HepG2 (cell line): Measurements from ENCODE around the gene KCND3. TPM values are rescaled to one million over a fixed set of nuclear protein-coding genes. Genes with fewer than 3 reads are reported as not detected.

ENCODE experiments used
- ATAC-seq: fragments of 200-7000 bp; cut with Tn5 transposase; 3 replicates; pipeline ENCODE4 v1.9.1; 2020; ENCODE audit warnings: mild to moderate bottlenecking, moderate library complexity
- BruUV-seq: library from RNA; stranded (reverse); fragments of 400-500 nt; replicated peaks from 2 replicates; lab custom pipeline; 2021; lab: Mats Ljungman, UMichigan
- CTCF ChIA-PET: fragments of 300-600 bp; formaldehyde crosslinking; extraction: SDS; loops from one replicate; lab custom pipeline; 2021; ENCODE audit warnings: low total read pairs, inconsistent platforms, low intra/inter-chr PET ratio; lab: Yijun Ruan, JAX
- POLR2A ChIA-PET: fragments of 350-600 bp; sonication (Branson Sonifier 250); formaldehyde crosslinking; loops from one replicate; lab custom pipeline; 2020; ENCODE audit warnings: antibody characterized with exemption, inconsistent platforms; lab: Yijun Ruan, JAX
- DNase-seq: peaks from one replicate; pipeline ENCODE4 v3.0.0-alpha.2; 2015; ENCODE audit warnings: low spot score
- FAIRE-seq: peaks from 3 replicates; lab custom pipeline; 2011; peaks lifted over from hg19 to GRCh38; lab: Jason Lieb, UNC
- H2AFZ ChIP-seq: one replicate; pipeline ENCODE4 v1.6.1; 2011; ENCODE audit warnings: low read length, inconsistent platforms
- H3K27ac ChIP-seq: fragments of 300-600 bp; 3 replicates; pipeline ENCODE4 v1.8.0; 2011; ENCODE audit warnings: mixed run types, mild to moderate bottlenecking, mixed read lengths, low read length, inconsistent platforms; ENCODE audit not compliant: insufficient read depth; ENCODE audit errors: extremely low read length
- H3K27me3 ChIP-seq, 2 experiments: fragments of 200-600 bp in 1 of 2; 2 replicates in 1 of 2; 3 replicates in 1 of 2; pipeline versions ENCODE4 v1.6.0 to v1.8.0; 2011; ENCODE audit warnings: low read length in 2 of 2, mild to moderate bottlenecking in 2 of 2, moderate library complexity in 2 of 2, inconsistent platforms in 1 of 2; ENCODE audit not compliant: insufficient read depth in 2 of 2, control insufficient read depth in 1 of 2
- H3K36me3 ChIP-seq, 2 experiments: fragments of 200-600 bp in 1 of 2; replicated peaks in 1 of 2; 2 replicates in 1 of 2; 3 replicates in 1 of 2; pipeline versions ENCODE4 v1.5.1 to v1.8.0; 2011; ENCODE audit warnings: low read length in 2 of 2, inconsistent platforms in 1 of 2; ENCODE audit not compliant: insufficient read depth in 2 of 2, control insufficient read depth in 1 of 2
- H3K4me1 ChIP-seq: 2 replicates; pipeline ENCODE4 v1.5.1; 2012; ENCODE audit warnings: low read length, inconsistent platforms; ENCODE audit not compliant: insufficient read depth
- H3K4me2 ChIP-seq: 2 replicates; pipeline ENCODE4 v1.6.0; 2011; ENCODE audit warnings: low read depth, low read length, inconsistent platforms
- H3K4me3 ChIP-seq, 3 experiments: fragments of 200-600 bp in 1 of 3; sonication (generic), shearing (Covaris generic) in 1 of 3; replicated peaks in 1 of 3; 2 replicates each; pipeline ENCODE4 v1.5.1; 2011 to 2016; ENCODE audit warnings: low read length in 3 of 3, inconsistent platforms in 2 of 3, low read depth in 2 of 3, mild to moderate bottlenecking in 2 of 3, control low read depth in 1 of 3, mixed read lengths in 1 of 3; ENCODE audit not compliant: insufficient read depth in 1 of 3
- H3K79me2 ChIP-seq: one replicate; pipeline ENCODE4 v1.6.1; 2011; ENCODE audit warnings: low read length, inconsistent platforms; ENCODE audit not compliant: insufficient read depth
- H3K9ac ChIP-seq: 2 replicates; pipeline ENCODE4 v1.6.0; 2011; ENCODE audit warnings: mild to moderate bottlenecking, low read depth, low read length, inconsistent platforms; ENCODE audit not compliant: insufficient read depth
- H3K9me3 ChIP-seq: 2 replicates; pipeline ENCODE4 v1.5.1; 2012; ENCODE audit warnings: mild to moderate bottlenecking, low read length
- H4K20me1 ChIP-seq: 2 replicates; pipeline ENCODE4 v1.6.0; 2011; ENCODE audit warnings: inconsistent platforms, mild to moderate bottlenecking, low read length, moderate library complexity; ENCODE audit not compliant: insufficient read depth
- NRL ChIP-seq: sonication (generic); formaldehyde crosslinking; IDR thresholded peaks from 2 replicates; pipeline ENCODE4 v1.5.0; 2020; ENCODE audit warnings: missing genetic modification reagents, mild to moderate bottlenecking, moderate library complexity, borderline replicate concordance
- SP2 ChIP-seq: sonication (generic); formaldehyde crosslinking; IDR thresholded peaks from 2 replicates; pipeline ENCODE4 v1.5.1; 2020; ENCODE audit warnings: mild to moderate bottlenecking, missing genetic modification reagents
- TGIF2 ChIP-seq: IDR thresholded peaks from 2 replicates; pipeline ENCODE4 v1.6.1; 2016; ENCODE audit warnings: control low read depth, missing compliant biosample characterization
- ZBTB42 ChIP-seq: sonication (generic); formaldehyde crosslinking; IDR thresholded peaks from 2 replicates; pipeline ENCODE4 v1.5.0; 2020; ENCODE audit warnings: mild to moderate bottlenecking, missing genetic modification reagents
- ZFP90 ChIP-seq: sonication (generic); formaldehyde crosslinking; IDR thresholded peaks from 2 replicates; pipeline ENCODE4 v1.8.0; 2022; ENCODE audit warnings: missing genetic modification reagents, mild to moderate bottlenecking, inconsistent platforms, borderline replicate concordance
- ZNF224 ChIP-seq: sonication (generic); formaldehyde crosslinking; IDR thresholded peaks from 2 replicates; pipeline ENCODE4 v1.5.0; 2020; ENCODE audit warnings: mild to moderate bottlenecking, missing genetic modification reagents
- ZNF382 ChIP-seq: sonication (generic); formaldehyde crosslinking; IDR thresholded peaks from 2 replicates; pipeline ENCODE4 v1.5.0; 2020; ENCODE audit warnings: missing genetic modification reagents, mild to moderate bottlenecking, borderline replicate concordance
- ZNF614 ChIP-seq: IDR thresholded peaks from 2 replicates; pipeline ENCODE4 v1.6.1; 2018; ENCODE audit warnings: missing biosample characterization, missing genetic modification reagents, inconsistent platforms, borderline replicate concordance
- ZNF749 ChIP-seq: sonication (generic); formaldehyde crosslinking; IDR thresholded peaks from 2 replicates; pipeline ENCODE4 v1.8.0; 2022; ENCODE audit warnings: mild to moderate bottlenecking, missing genetic modification reagents, moderate library complexity, borderline replicate concordance
- ZNF772 ChIP-seq: sonication (generic); formaldehyde crosslinking; IDR thresholded peaks from 2 replicates; pipeline ENCODE4 v1.5.0; 2020; ENCODE audit warnings: mild to moderate bottlenecking, missing genetic modification reagents
- WGBS: methylation state at CpG from one replicate; pipeline ENCODE4 v1.1.6; 2017; ENCODE audit warnings: low lambda C conversion rate; 5-methylcytosine and 5-hydroxymethylcytosine counted together
- in situ Hi-C: cut with HindIII; loops from 2 replicates; pipeline ENCODE4 v1.10.0; 2017; ENCODE audit warnings: low pct_unique_long_range_greater_than_20kb; ENCODE audit not compliant: extremely low pct_ligation_motif_present
- intact Hi-C: fragments of 100-400 bp; cut with micrococcal nuclease; formaldehyde crosslinking; loops from one replicate; pipeline ENCODE4 v1.10.0; 2022; ENCODE audit not compliant: unreplicated experiment
- polyA plus RNA-seq, 8 experiments: library from polyadenylated mRNA; depleted of rRNA in 3 of 8; stranded (reverse) in 7 of 8; unstranded in 1 of 8; fragments of >200 nt; fragmentation: Illumina TruSeq in 4 of 8; extraction: Trizol in 4 of 8; gene quantifications; 2 replicates each; pipeline versions ENCODE4 v1.2.1 to v1.2.3, GENCODE V29; 2011 to 2016; ENCODE audit warnings: low read depth in 4 of 8, missing spikeins in 1 of 8, mixed read lengths in 1 of 8; ENCODE audit not compliant: insufficient read depth in 1 of 8
- total RNA-seq, 5 experiments: library from RNA; depleted of rRNA; stranded (reverse); fragments of >200 nt; fragmentation: Illumina TruSeq; extraction: Trizol; gene quantifications; 2 replicates each; pipeline ENCODE4 v1.2.3, GENCODE V29; 2016; ENCODE audit warnings: low read depth in 1 of 5
- TF ChIP-seq, protein P1 (sequence below): sonication (generic); formaldehyde crosslinking; IDR thresholded peaks from 2 replicates; pipeline ENCODE4 v1.4.0; 2020; ENCODE audit warnings: missing genetic modification reagents

The KCND3 gene
- total and polyA plus RNA-seq, 2 of the 13 experiments (the other 11 are each of a cell fraction or from before 2014, with no cell fraction given): 0.04 TPM; not detected in 1

DNA sequence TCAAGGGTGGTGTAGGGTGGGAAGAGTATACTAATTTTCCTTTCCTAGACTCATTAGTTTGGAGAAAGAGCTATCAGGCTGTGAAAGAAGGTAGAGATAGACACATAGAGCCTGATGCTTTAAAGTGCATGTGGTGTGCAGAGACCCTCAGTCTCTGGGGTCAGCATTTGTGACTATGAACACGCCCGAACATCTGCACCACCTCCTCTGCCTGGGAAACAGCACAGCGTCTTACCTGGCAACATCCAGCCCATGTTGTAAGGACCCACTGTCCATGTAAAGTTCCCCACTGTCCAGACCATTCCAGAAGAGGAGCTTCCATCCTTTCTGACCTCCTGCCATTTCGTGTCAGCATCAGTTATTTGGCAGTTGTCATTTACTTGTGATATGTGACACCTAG lies 83.4 kb downstream of the KCND3 start (continued):
- TF ChIP-seq, protein P1, sequence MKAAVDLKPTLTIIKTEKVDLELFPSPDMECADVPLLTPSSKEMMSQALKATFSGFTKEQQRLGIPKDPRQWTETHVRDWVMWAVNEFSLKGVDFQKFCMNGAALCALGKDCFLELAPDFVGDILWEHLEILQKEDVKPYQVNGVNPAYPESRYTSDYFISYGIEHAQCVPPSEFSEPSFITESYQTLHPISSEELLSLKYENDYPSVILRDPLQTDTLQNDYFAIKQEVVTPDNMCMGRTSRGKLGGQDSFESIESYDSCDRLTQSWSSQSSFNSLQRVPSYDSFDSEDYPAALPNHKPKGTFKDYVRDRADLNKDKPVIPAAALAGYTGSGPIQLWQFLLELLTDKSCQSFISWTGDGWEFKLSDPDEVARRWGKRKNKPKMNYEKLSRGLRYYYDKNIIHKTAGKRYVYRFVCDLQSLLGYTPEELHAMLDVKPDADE (CRISPR knock-in tag): no peak
- TF ChIP-seq TGIF2 (CRISPR knock-in tag): no peak
- TF ChIP-seq ZFP90 (CRISPR knock-in tag): no peak
- TF ChIP-seq ZNF614: no peak

DNA sequence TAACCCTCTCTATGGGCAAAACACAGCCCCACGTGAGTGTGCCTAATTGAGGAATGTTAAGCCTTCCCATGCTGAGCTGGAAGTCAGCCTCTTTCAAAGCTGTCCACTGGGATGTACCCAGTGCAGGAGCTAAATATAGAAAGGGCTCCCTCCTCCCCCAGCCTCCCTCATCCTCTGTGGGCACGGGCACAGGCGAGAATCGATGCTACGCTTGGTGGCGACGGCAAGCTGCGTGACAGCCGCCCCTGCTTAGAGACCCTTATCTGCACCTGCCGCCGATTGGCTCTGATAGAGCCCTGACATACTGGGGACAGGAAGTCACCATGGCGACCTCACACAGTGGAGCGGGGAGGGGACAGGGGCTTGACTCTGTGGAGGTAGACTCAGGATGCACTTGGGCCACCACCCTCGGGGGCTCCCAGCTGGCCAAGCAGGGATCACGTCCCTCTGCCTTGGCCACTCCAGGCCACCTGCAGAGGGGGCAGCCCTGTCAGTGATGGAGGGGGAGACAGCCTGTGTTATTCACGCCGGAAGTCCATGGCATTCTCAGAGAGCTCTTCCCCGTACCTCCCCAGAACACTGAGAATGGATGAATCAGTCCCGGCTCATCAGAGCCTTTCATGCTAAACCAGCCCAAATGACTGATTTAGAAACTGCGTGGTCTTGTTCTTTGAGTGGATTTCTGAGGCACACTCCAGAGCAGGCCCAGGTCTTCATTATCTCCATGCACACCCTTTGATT lies 84.8 kb downstream of the KCND3 start:
- intact Hi-C loops (no loop called here), in situ Hi-C loops (no loop called here)
- ATAC-seq (no peak), FAIRE-seq (no peak), DNase-seq (no peak)
- H3K27me3 ChIP-seq: peaks cover 0 to 10% of the 10 kb centered on the region in 2 experiments; a peak in 1 of 5 replicates
- H3K9me3 ChIP-seq: no peaks in the 10 kb centered on the region
- CTCF ChIA-PET: no interaction called here
- POLR2A ChIA-PET: no interaction called here
- no peaks in the 10 kb centered on the region for H3K36me3 ChIP-seq
- H3K4me1 ChIP-seq: no peaks in the 10 kb centered on the region
- WGBS: 46% methylated on average over 16 of the region's 20 CpGs
- TF ChIP-seq ZNF382 (no peak), ZNF749 (CRISPR knock-in tag) (no peak), NRL (CRISPR knock-in tag) (no peak), ZBTB42 (no peak), ZNF772 (CRISPR knock-in tag) (no peak), ZNF224 (no peak), SP2 (no peak)
- no peak overlapping the region for H2AFZ ChIP-seq
- H3K9ac ChIP-seq: no peak overlapping the region
- no peak overlapping the region for H3K4me2 ChIP-seq
- no peak overlapping the region for H3K4me3 ChIP-seq
- BruUV-seq: no TSS peak
- H3K27ac ChIP-seq: no peak overlapping the region
- H3K79me2 ChIP-seq: no peaks in the 10 kb centered on the region
- H4K20me1 ChIP-seq: no peaks in the 10 kb centered on the region
